Tracheal epithelial cell (primary cell): ENCODE results near the gene HMSD. TPM values are rescaled to one million over a fixed set of nuclear protein-coding genes. Genes with fewer than 3 reads are reported as not detected.

ENCODE experiments used
- total RNA-seq: library from RNA; depleted of rRNA; stranded (reverse); fragments of >200 nt; gene quantifications from 2 replicates; pipeline ENCODE4 v1.2.1, GENCODE V29; 2014

The HMSD gene
- total RNA-seq = under 0.01 TPM in 1 of 2 replicates, not detected in the other

GRCh38 chr18:63949068-63949737 lies at the start of gene HMSD:
Gene HMSD (plus strand): TSS chr18:63949301. CDS start chr18:63953456, 4,155 bp downstream.

GRCh38 chr18:63907664-63908063 lies 41.4 kb upstream of the HMSD start, which contains the start of gene SERPINB10:
Gene SERPINB10 (plus strand): TSS chr18:63907958. CDS start chr18:63915511, 7,553 bp downstream.

DNA sequence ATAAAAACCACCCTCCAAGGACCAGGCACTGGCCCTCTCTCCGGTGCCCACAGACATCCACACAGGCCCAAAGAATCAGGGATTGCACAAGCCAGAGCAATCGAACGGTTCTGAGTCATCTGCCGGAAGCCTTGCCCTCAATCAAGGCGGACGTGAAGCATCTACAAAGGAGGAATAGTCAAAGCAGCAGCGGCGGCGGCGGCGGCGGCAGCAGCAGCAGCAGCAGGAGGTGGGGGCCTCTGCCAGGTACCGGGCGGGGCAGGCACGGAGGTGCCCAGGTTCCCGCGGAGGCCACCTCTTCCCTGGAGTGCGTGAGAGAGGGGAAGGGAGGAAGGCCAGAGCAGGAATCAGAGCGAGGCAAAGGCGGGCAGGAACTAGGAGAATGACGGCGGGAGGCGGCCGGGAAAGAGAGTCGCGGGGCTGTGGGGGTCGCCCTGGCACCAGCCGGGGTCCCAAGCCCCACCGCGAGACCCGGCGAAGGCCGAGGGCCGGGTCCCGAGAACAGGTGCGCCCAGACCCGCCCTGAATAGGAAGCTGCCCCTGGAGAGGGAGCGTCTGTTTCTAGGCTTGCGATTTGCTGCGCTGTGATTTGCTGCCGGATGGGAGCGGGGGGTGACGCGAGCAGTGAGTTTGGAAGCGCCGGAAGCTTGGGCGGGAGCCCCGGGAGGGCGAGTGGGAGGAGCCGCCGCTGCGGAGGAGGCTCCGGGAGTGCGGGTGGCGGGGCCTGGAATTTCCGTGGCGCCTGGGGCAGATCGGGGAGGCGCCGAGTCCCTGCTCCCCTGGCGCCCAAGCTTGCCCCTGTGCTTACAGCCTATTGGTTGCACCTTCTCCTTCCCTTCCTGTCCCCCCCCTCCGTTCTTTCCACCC lies 21.1 kb downstream of the HMSD start, which contains the start of gene SERPINB8:
Gene SERPINB8 (plus strand): TSS at position 140 of the 867 bp plus-strand sequence. CDS start 8,228 bp downstream, outside the sequence.

Other genes starting within 250 kb of the HMSD start
- gene SERPINB11, start 246.3 kb upstream of the HMSD start, total RNA-seq = not detected in 2 replicates
- 35.4 and 53.0 TPM in 2 replicates for gene SERPINB7, start 173.9 kb upstream of the HMSD start, total RNA-seq
- gene SERPINB2, start 61.6 kb upstream of the HMSD start, total RNA-seq = 23.9 and 219 TPM in 2 replicates
- gene SERPINB10, start 41.3 kb upstream of the HMSD start, total RNA-seq = 1.3 and 4.8 TPM in 2 replicates
- 8.3 and 29.9 TPM in 2 replicates for gene SERPINB8, start 20.8 kb downstream of the HMSD start, total RNA-seq
- gene LINC00305, start 199.8 kb downstream of the HMSD start, total RNA-seq = not detected in 2 replicates